Ramos (cell line): ENCODE data around the gene RELN.

Experiments used
- in situ Hi-C: fragments of 300-500 bp; cut with MboI; formaldehyde crosslinking; loops from one replicate; pipeline ENCODE4 v1.14.3; 2022; ENCODE audit warnings: low sequenced_read_pairs; ENCODE audit not compliant: unreplicated experiment

Gene RELN

DNA sequence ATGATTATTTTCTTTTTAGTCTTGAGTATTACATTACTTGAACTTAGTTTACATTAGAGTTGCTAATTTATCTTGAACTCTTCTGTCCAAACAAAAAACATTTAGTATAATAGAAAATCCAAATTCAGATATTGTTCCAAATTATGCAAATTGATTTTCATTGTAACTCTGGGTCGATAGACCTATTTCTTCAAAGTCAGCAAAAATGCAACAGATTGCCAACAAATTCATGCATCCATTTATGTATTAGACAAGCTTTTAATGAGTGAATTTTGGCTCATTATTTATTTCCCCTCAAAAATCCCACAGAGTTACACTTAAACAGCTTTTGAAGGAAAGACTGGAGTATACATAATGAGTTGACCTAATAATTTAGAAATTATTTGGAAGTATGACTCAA is 240.8 kb downstream of the RELN start:
- in situ Hi-C loops = no loop called here

DNA sequence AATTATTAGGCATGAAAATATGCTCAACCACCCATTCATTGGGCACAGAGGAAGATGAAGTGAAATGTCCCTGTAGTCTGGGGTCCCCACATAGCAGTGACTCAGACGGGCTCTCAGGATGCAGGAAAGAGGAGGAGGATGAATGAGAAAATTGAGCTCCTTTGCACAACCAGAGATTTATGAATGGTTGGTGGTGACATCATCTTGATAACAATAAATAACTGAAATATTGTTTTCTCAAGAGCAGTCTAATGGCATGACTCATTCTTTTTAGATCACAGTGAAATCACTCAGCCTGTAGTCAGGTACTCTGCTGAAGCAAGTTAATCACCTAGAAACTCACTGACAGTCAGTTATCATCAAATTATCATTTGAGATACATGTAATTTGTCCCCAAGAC is 254.1 kb downstream of the RELN start:
- in situ Hi-C loops = no loop called here

GRCh38 chr7:103731169-103731568 is 258.3 kb downstream of the RELN start:
- in situ Hi-C loops = no loop called here

DNA sequence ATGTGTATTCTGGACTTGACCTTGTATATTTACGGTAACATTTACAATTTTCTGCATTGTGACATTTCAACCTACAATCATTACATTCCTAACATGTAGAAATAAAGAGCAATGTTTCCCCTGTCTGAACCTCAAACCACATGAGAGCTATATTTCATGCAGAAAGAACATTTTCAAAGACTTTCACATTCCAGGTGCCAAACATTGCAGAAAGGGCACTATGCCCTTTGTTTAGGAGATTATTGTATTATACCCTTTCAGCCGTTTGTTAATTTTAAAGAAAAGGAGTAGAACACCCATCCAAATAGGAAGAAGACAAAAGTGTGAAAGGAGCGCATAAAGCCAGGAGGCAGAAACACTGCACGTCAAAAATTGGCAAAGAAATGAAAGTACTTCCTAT is 260.4 kb downstream of the RELN start:
- in situ Hi-C loops = no loop called here

DNA sequence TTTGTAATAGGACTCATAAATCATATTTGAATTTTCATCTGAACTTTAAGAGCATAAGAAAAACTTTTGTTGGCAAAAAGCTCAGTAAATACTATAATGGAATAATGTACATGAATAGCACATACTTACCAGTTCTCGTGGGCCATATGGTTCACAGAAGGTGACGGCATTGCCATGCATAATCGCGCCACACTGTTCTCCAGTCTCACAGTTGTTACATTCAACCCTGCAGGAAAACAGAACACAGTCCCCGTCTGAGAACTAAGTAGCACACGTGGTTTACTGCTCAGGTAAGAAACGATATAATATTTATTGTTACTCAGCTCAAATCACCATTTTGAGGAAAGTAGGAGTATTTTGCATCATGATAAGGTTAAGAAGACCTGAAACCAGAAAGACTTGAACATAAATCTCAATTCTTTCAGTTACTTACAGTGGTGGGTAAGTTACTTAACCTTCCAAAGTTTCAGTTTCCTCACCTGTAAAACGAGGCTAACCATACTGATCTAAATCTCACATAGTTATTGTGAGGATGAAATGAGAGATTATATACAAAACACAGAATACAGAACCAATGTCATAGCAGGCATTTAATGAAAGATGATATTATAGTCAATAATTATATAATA is 261.4 kb downstream of the RELN start:
- in situ Hi-C loops = no loop called here

GRCh38 chr7:103719070-103719469 is 270.4 kb downstream of the RELN start:
- in situ Hi-C loops = no loop called here

- in situ Hi-C loops = no loop called here
Measured at GRCh38 chr7:103718482-103719061, 270.9 kb downstream of the RELN start.

DNA sequence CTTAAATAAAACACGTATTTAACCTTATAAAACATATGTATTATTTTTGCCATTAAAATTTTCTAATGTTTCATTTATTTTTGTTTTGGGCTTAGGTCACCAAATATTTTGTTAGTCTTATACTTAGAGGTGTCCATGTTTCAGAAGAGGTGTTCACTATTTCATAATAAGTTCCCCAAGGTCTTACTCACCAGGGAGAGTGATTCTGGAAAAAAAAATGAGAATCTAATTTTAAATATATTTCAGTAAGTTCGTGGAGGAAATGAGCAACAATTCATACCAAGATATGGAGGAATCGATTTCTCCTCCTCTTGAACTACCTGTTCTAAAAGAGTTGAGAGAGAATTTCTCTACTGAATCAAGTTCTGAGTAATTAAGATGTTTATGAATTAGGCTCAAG is 271.9 kb downstream of the RELN start:
- in situ Hi-C loops = no loop called here

GRCh38 chr7:103715376-103716120 is 273.9 kb downstream of the RELN start:
- in situ Hi-C loops = no loop called here

DNA sequence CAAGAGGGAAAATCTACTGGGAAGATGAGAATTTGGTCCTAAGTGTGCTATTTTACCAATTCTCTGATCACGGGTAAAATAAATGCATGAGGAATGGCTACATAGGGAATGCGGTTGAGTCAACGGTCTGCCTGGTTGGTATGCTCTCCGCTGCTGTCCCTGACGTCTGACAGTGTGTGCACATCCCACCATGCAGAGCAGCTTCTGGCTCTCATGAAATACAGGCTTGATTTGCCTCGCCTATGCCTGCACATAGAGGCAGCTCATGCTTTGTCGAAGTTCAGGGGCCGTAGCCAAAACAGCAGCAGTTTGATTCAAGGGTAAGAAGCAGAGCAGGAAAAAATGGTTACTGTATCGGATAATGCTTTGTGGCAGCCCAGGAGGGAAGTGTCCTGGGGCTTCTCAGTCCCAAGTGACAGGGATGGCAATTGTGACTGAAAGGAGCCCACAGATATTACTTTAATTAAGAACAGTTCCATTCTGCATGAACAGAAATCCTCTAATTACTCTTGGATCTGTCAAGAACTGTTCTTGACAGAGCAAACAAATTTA is 275.0 kb downstream of the RELN start:
- in situ Hi-C loops = no loop called here

DNA sequence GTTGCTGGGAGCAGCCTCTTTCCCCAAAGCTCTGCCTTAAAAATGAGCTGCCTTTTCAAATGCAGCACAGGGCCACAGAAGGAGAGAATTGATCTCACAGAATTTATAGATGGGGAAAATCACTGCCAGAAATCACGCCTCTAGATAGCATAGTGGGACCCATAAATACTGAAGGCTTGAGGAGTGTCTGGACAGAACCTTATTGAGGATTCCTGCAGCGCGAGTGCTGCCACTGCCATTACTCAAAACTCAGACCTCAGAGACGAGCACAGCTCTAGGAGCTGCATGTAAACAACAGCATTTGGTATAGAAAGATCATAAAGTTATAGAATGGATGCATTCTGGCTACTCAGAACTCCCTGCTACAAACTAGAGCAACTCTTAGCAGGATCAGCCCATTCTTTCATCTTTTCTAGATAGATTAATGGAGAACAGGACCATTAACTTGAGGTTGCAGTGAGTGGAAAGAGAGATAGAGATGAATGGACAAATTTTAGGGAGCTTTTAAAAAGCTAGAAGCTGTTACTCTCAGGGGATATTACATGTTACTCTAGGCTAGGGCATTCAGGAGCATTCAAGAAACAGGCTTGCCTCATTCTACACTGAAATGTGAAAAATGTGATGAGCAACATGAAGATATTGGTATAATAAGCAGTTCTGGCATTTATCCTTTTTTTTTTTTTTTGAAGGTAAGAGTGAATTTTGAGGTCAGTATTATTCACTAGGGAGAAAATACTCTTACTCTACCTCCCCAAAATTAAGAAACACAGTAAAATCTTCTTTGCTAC is 276.3 kb downstream of the RELN start:
- in situ Hi-C loops = no loop called here

GRCh38 chr7:103711413-103711812 is 278.0 kb downstream of the RELN start:
- in situ Hi-C loops = no loop called here

GRCh38 chr7:103710247-103710646 is 279.2 kb downstream of the RELN start:
- in situ Hi-C loops = no loop called here

- in situ Hi-C loops = no loop called here
Measured at GRCh38 chr7:103706805-103707204, 282.7 kb downstream of the RELN start.

DNA sequence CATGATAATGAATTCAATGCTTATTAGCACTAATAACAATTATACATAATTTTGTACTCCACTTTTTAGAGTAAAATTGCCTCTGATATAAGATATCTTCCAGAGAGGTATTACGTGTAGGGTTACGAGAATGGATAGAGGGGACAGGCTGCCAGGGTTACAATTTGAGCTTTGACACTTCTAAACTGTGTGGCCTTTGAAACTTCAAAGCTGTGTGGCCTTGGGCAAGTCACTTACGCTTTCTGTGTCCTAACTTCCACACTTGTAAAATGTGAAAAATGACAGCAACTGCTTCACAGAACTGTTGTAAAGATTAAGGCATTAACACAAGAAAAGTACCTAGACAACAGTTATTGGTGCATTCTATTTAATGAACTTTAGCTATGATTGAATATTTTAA is 283.9 kb downstream of the RELN start:
- in situ Hi-C loops = no loop called here

GRCh38 chr7:103704701-103705100 is 284.8 kb downstream of the RELN start:
- in situ Hi-C loops = no loop called here

GRCh38 chr7:103702982-103703381 is 286.5 kb downstream of the RELN start:
- in situ Hi-C loops = no loop called here

DNA sequence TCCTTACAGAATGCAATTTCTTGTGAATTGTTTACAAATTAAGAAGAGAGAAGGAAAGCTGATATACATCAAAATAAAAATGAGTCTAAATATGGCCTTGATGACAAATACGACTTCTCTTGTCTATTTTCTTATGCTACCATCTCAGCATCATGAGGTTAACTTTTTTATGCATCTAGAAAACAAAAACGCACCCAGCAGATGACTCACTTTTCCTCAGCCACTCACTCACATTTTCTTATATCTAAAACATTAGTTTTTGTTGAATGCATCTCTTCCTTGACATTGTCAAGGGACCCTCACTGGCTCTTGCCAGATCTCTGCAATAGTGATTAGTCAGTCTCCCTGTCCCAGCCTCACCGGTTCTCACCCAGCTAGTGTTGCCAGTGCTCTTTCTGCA is 287.0 kb downstream of the RELN start:
- in situ Hi-C loops = no loop called here

GRCh38 chr7:103699032-103699431 is 290.4 kb downstream of the RELN start:
- in situ Hi-C loops = no loop called here

GRCh38 chr7:103698064-103698463 is 291.4 kb downstream of the RELN start:
- in situ Hi-C loops = no loop called here

DNA sequence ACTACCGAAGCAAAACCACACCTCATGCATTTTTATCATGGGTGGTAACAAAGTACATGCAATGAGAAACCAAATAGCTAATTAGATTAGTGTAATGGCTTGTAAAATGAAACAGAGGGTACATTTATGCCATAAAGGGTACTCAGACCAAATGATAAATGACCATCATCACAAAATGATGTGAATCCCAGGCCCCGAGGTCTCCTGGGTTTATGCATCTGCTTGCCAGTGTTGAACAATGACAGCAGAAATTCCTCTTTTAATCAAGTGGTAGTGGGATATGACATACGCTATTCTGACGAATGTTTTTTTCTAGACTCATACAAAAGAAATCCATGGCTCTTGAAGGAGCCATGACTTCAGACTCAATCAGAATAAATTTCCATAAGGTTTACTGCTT is 293.9 kb downstream of the RELN start:
- in situ Hi-C loops = no loop called here
